GM20000 (cell line): ENCODE results near the gene FBXO21.
"Not testable (repeated sequence)": the region's sequence is repeated elsewhere in the genome, so short reads cannot be mapped to it uniquely, and the experiment has no call there.

Source experiments
- DNase-seq: peaks from one replicate; pipeline ENCODE4 v3.0.0; 2012; ENCODE audit warnings: low spot score
- CTCF ChIP-seq: IDR thresholded peaks from 2 replicates; pipeline ENCODE4 v1.5.1; 2012; ENCODE audit warnings: mild to moderate bottlenecking, control low read depth; ENCODE audit errors: extremely low read depth, missing control alignments

The FBXO21 gene

GRCh38 chr12:117210266-117210918 is 20.1 kb upstream of the FBXO21 start:
- DNase-seq = no peak
- no peak for TF ChIP-seq CTCF

- no peak for TF ChIP-seq CTCF
- no peak for DNase-seq
These were observed 19.4 kb upstream of the FBXO21 start for GRCh38 chr12:117209626-117210025.

GRCh38 chr12:117208811-117209455 is 18.7 kb upstream of the FBXO21 start:
- TF ChIP-seq CTCF = no peak
- DNase-seq = no peak

- no peak for TF ChIP-seq CTCF
- no peak for DNase-seq
These were observed 17.9 kb upstream of the FBXO21 start for GRCh38 chr12:117208206-117208605.

GRCh38 chr12:117207675-117208074 is 17.4 kb upstream of the FBXO21 start:
- DNase-seq = no peak

GRCh38 chr12:117202556-117202955 is 12.3 kb upstream of the FBXO21 start:
- DNase-seq = no peak
- TF ChIP-seq CTCF = no peak

More at GRCh38 chr12:117207675-117208074, 17.4 kb upstream of the FBXO21 start:
- TF ChIP-seq CTCF = no peak

- TF ChIP-seq CTCF = no peak
- no peak for DNase-seq
These were observed 11.8 kb upstream of the FBXO21 start for GRCh38 chr12:117202033-117202432.

GRCh38 chr12:117199956-117200744 is 9.9 kb upstream of the FBXO21 start:
- not testable (repeated sequence) for DNase-seq

- not testable (repeated sequence) for DNase-seq
These were observed 6.1 kb upstream of the FBXO21 start for GRCh38 chr12:117196334-117196733.

GRCh38 chr12:117195027-117195426 is 4.8 kb upstream of the FBXO21 start:
- DNase-seq = not testable (repeated sequence)
